ENCODE measurements around the gene SH2B3. TPM values are rescaled to one million over a fixed set of nuclear protein-coding genes. Genes with fewer than 3 reads are reported as not detected.

SH2B3 gene
- total RNA-seq (68.5 and 69.4 TPM in 2 replicates), polyA plus RNA-seq (21.9 and 27.3 TPM in 2 replicates), polyA minus RNA-seq (33.4 and 71.3 TPM in 2 replicates)
- 15.8 TPM for total RNA-seq (2013)

DNA sequence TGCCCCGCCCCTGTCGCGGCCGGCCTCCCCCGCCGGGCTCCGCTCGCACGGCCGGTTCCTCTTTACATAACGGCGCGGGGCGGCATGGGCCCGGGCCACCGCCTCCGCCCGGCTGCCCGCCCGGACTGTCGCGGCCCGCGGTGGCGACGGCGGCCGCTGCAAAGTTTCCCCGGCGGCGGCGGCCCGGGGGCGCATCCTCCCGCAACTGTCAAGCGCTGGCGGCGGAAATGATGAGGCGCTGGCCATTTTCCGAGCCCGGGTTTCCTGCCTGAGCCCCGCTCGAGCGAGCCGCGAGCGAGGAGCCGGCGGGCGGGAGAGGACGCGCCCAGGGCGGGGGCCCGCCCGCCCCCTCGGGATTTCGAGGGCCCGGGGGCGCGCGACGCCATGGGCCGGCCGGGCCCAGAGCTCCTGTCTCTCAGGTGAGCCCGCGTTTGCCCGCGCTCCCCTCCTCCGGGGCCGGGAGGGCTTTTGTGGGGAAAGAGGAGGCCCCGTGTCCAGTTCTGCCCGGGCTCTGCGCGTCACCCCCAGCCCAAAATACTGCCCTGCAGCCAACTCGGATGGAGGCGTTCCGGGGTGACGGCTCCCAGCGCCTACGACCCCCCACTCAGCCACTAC lies at the start of gene SH2B3:
Gene SH2B3 (plus strand): TSS at position 65 of the 615 bp plus-strand sequence. CDS start 12,223 bp downstream, outside the sequence.
- no peaks in the 10 kb centered on the region for H3K9me3 ChIP-seq (ENCODE audit: control extremely low read depth in 1 of 3, control insufficient read depth in 2 of 3, insufficient read depth in 1 of 3, low read length in 2 of 3)
- H3K27ac ChIP-seq (ENCODE audit: low read length in 2 of 2), result peak within 1 kb of the TSS; percentile 86 to 97
- peaks cover 47% of the 10 kb centered on the region for H4K20me1 ChIP-seq (ENCODE audit: control insufficient read depth, insufficient read depth, low read length, poor library complexity, severe bottlenecking)
- Mint-ChIP-seq H3K4me3 (peak within 1 kb of the TSS; percentile 89), H3K27ac (peak within 1 kb of the TSS; percentile 92), H3K4me1 (peaks cover 63% of the 10 kb centered on the region), H3K9me3 (ENCODE audit: insufficient read depth) (no peaks in the 10 kb centered on the region), H3K27me3 (no peaks in the 10 kb centered on the region)
- TF ChIP-seq, protein P1, sequence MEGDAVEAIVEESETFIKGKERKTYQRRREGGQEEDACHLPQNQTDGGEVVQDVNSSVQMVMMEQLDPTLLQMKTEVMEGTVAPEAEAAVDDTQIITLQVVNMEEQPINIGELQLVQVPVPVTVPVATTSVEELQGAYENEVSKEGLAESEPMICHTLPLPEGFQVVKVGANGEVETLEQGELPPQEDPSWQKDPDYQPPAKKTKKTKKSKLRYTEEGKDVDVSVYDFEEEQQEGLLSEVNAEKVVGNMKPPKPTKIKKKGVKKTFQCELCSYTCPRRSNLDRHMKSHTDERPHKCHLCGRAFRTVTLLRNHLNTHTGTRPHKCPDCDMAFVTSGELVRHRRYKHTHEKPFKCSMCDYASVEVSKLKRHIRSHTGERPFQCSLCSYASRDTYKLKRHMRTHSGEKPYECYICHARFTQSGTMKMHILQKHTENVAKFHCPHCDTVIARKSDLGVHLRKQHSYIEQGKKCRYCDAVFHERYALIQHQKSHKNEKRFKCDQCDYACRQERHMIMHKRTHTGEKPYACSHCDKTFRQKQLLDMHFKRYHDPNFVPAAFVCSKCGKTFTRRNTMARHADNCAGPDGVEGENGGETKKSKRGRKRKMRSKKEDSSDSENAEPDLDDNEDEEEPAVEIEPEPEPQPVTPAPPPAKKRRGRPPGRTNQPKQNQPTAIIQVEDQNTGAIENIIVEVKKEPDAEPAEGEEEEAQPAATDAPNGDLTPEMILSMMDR (IDR thresholded peaks at IDR 0.05), result no peak
- DNase-seq (no peak), ATAC-seq (ENCODE audit: low read depth) (peak; percentile 4)
- peaks cover 65 to 73% of the 10 kb centered on the region in 2 donors for H3K4me1 ChIP-seq (ENCODE audit: control insufficient read depth in 2 of 2, insufficient read depth in 2 of 2, low read length in 2 of 2)
- ChIA-PET CTCF (interaction anchor here (4.6 to 22.7 kb wide), 2 partner anchors 10 to 38 kb away, joined by 35 to 1472 read pairs; no protein-coding TSS in a partner anchor), POLR2A (no interaction called here)
- H3K9ac ChIP-seq (ENCODE audit: low read length), result peak within 1 kb of the TSS; percentile 97
- H3K79me2 ChIP-seq (ENCODE audit: control insufficient read depth, insufficient read depth, low read length), result peaks cover 51% of the 10 kb centered on the region
- peak within 1 kb of the TSS; percentile 95 for H3K4me2 ChIP-seq (replicated peaks; ENCODE audit: low read depth, low read length, poor library complexity, severe bottlenecking)
- intact Hi-C loops (cut with micrococcal nuclease), result loop anchor here (1.0 to 5.0 kb wide), 5 partner anchors 29 to 356 kb away; partner anchors contain the start of gene PHETA1
- WGBS (ENCODE audit: insufficient coverage), result 1% methylated on average over 70 of the region's 80 CpGs
- H3K36me3 ChIP-seq (replicated peaks in 1 of 2; ENCODE audit: control extremely low read depth in 1 of 2, control insufficient read depth in 1 of 2, extremely low read depth in 1 of 2, insufficient read depth in 2 of 2, low read length in 1 of 2), result no peaks in the 10 kb centered on the region
- no peaks in the 10 kb centered on the region for H3K27me3 ChIP-seq (replicated peaks in 1 of 4; ENCODE audit: control extremely low read depth in 1 of 4, control insufficient read depth in 3 of 4, insufficient read depth in 4 of 4, low read length in 3 of 4)
- peak within 1 kb of the TSS; percentile 56 for H2AFZ ChIP-seq (ENCODE audit: insufficient read depth, low read depth, low read length, poor library complexity, severe bottlenecking)
- H3K4me3 ChIP-seq (ENCODE audit: control extremely low read depth in 1 of 5, extremely low read depth in 1 of 5, insufficient read depth in 1 of 5, low read depth in 2 of 5, low read length in 4 of 5), result peak within 1 kb of the TSS; percentile 32 to 96 (median 91)

DNA sequence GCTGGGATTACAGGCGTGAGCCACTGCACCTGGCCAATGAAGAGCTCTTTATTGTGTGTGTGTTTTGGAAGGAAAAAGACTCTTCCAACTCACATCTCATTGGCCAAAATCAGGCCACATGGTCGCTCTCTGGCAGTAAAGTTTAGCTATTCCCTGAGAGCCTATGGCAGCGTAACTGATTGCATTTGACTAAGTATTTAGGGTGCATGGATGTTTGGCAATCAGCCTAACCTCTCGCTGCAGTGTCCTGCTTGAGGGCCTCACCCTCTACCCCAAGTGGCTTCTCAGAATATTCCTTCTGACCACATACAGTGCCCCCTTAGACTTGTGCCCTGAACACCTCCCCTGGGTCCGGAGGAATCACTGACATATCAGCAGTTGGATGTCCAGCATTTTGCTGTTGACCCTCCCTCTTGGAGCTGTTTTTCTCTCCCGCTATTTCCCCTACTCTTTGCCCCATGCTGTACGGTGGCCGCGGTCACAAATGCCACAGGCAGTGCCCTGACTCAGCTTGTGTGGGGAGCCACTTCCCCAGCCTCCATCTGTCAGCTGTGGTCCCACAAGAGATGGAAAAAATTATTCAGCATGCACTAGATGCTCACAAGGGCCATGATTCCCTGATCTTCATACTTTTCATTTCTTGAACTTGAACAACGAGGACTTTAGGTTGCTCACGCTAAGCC lies 46.4 kb upstream of the SH2B3 start:
- peak overlapping the region; percentile 84 for H3K4me3 Mint-ChIP-seq

More for the DNA sequence above, 46.4 kb upstream of the SH2B3 start:
- ATAC-seq (ENCODE audit: low read depth) (no peak), DNase-seq (peak; percentile 6)
- Histone ChIP-seq H3K36me3 (replicated peaks in 1 of 2; ENCODE audit: control extremely low read depth in 1 of 2, control insufficient read depth in 1 of 2, extremely low read depth in 1 of 2, insufficient read depth in 2 of 2, low read length in 1 of 2) (peaks cover 0 to 6% of the 10 kb centered on the region in 2 experiments), H3K79me2 (ENCODE audit: control insufficient read depth, insufficient read depth, low read length) (no peaks in the 10 kb centered on the region), H2AFZ (ENCODE audit: insufficient read depth, low read depth, low read length, poor library complexity, severe bottlenecking) (peak overlapping the region; percentile 9), H3K4me2 (replicated peaks; ENCODE audit: low read depth, low read length, poor library complexity, severe bottlenecking) (peak overlapping the region; percentile 74), H3K9ac (ENCODE audit: low read length) (no peak overlapping the region), H3K27ac (ENCODE audit: low read length in 2 of 2) (no peak overlapping the region), H3K4me1 (ENCODE audit: control insufficient read depth in 2 of 2, insufficient read depth in 2 of 2, low read length in 2 of 2) (peaks cover 56 to 62% of the 10 kb centered on the region in 2 donors), H4K20me1 (ENCODE audit: control insufficient read depth, insufficient read depth, low read length, poor library complexity, severe bottlenecking) (no peaks in the 10 kb centered on the region), H3K4me3 (ENCODE audit: control extremely low read depth in 1 of 5, extremely low read depth in 1 of 5, insufficient read depth in 1 of 5, low read depth in 2 of 5, low read length in 4 of 5) (no peak overlapping the region), H3K9me3 (ENCODE audit: control extremely low read depth in 1 of 3, control insufficient read depth in 2 of 3, insufficient read depth in 1 of 3, low read length in 2 of 3) (peaks cover 0 to 5% (median 0%) of the 10 kb centered on the region in 3 donors), H3K27me3 (replicated peaks in 1 of 4; ENCODE audit: control extremely low read depth in 1 of 4, control insufficient read depth in 3 of 4, insufficient read depth in 4 of 4, low read length in 3 of 4) (no peaks in the 10 kb centered on the region)
- Mint-ChIP-seq H3K27me3 (no peaks in the 10 kb centered on the region), H3K27ac (peak overlapping the region; percentile 93), H3K9me3 (ENCODE audit: insufficient read depth) (no peaks in the 10 kb centered on the region), H3K4me1 (peaks cover 67% of the 10 kb centered on the region)
- POLR2A ChIA-PET, result no interaction called here
- intact Hi-C loops (cut with micrococcal nuclease), result no loop called here
- CTCF ChIA-PET, result interaction anchor here (1.6 to 4.0 kb wide), 2 partner anchors 23 to 37 kb away, joined by 3 to 23 read pairs; no protein-coding TSS in a partner anchor
- no peak for TF ChIP-seq EZH2 (IDR thresholded peaks at IDR 0.05; ENCODE audit: borderline replicate concordance, insufficient read depth, low read depth, low read length, poor library complexity, severe bottlenecking)
- TF ChIP-seq, protein P1 (IDR thresholded peaks at IDR 0.05), result no peak
- WGBS (ENCODE audit: insufficient coverage), result 23% methylated on average over 9 of the region's 11 CpGs
